AG04449 (cell line): ENCODE results near the gene ANKIB1.

Experiments
- CTCF ChIA-PET: fragments of 350-600 bp; formaldehyde crosslinking; extraction: SDS; loops from one replicate; lab custom pipeline; 2021; ENCODE audit warnings: antibody characterized with exemption; lab: Yijun Ruan, JAX
- POLR2A ChIA-PET: fragments of 400-600, 350-600 bp; formaldehyde crosslinking; extraction: SDS; loops from one replicate; lab custom pipeline; 2020; ENCODE audit warnings: antibody characterized with exemption, inconsistent platforms; lab: Yijun Ruan, JAX
- DNase-seq: peaks from one replicate; pipeline ENCODE4 v3.0.0-alpha.2; 2010; ENCODE audit warnings: low read depth, low spot score
- H3K4me3 ChIP-seq: 2 replicates; pipeline ENCODE4 v1.5.1; 2011; ENCODE audit warnings: low read depth, mild to moderate bottlenecking, control low read depth, low read length
- TF ChIP-seq, protein P1 (sequence below): IDR thresholded peaks from one replicate; pipeline ENCODE4 v1.5.1; 2011; ENCODE audit warnings: mild to moderate bottlenecking, moderate library complexity, low read length, control low read depth, inconsistent platforms; ENCODE audit not compliant: insufficient read depth; ENCODE audit errors: missing control alignments

ANKIB1 gene, protein sequence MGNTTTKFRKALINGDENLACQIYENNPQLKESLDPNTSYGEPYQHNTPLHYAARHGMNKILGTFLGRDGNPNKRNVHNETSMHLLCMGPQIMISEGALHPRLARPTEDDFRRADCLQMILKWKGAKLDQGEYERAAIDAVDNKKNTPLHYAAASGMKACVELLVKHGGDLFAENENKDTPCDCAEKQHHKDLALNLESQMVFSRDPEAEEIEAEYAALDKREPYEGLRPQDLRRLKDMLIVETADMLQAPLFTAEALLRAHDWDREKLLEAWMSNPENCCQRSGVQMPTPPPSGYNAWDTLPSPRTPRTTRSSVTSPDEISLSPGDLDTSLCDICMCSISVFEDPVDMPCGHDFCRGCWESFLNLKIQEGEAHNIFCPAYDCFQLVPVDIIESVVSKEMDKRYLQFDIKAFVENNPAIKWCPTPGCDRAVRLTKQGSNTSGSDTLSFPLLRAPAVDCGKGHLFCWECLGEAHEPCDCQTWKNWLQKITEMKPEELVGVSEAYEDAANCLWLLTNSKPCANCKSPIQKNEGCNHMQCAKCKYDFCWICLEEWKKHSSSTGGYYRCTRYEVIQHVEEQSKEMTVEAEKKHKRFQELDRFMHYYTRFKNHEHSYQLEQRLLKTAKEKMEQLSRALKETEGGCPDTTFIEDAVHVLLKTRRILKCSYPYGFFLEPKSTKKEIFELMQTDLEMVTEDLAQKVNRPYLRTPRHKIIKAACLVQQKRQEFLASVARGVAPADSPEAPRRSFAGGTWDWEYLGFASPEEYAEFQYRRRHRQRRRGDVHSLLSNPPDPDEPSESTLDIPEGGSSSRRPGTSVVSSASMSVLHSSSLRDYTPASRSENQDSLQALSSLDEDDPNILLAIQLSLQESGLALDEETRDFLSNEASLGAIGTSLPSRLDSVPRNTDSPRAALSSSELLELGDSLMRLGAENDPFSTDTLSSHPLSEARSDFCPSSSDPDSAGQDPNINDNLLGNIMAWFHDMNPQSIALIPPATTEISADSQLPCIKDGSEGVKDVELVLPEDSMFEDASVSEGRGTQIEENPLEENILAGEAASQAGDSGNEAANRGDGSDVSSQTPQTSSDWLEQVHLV

DNA sequence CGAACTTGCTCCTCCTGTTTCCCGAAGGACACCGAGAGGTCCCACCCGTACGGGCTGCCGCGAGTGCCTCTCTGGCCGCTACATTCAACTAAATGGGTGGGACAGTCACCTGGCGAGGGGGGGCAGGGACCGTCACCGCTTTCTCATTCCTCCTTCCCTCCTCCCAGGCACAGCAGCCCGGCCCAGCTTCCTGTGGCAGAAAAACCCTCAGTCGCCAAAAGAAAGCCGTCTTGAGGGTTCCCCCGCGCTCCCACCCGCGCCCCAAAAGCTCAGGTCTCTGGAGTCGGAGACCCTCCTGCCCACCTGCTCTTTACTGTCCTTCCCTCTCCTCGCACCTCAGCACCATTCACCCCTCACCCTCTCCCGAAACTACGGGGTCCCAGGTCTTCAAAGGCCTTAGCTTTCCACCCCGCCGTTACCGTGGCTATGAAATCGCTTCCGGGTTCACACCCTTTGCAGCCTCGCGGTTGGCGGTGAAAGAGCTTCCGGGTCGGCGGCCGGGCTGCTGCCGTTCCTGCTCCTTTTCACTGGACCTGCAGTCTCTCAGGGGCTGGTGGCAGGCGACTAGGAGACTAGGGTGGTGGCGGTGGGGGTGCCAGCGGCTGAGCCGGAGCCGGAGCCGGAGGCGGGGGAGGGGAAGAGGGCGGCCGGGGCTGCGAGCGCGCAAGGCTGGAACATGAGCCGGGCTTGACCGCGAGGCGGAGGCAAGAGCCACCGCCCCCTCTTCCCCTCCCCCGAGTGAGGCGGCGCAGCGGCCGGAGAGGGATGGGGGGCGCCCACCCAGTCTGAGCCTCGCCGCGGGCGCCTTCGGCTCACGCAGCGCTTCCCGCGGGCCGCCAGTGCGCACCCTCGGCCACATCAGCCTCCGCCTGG is at the start of gene ANKIB1, which contains the start of gene KRIT1:
TSS of gene ANKIB1 (plus strand) at position 488 of the 873 bp plus-strand sequence. CDS start 49,005 bp downstream, outside the sequence.
TSS of gene KRIT1 (minus strand) at position 428 of the 873 bp plus-strand sequence. CDS start 3,779 bp downstream, outside the sequence.
- TF ChIP-seq, protein P1, sequence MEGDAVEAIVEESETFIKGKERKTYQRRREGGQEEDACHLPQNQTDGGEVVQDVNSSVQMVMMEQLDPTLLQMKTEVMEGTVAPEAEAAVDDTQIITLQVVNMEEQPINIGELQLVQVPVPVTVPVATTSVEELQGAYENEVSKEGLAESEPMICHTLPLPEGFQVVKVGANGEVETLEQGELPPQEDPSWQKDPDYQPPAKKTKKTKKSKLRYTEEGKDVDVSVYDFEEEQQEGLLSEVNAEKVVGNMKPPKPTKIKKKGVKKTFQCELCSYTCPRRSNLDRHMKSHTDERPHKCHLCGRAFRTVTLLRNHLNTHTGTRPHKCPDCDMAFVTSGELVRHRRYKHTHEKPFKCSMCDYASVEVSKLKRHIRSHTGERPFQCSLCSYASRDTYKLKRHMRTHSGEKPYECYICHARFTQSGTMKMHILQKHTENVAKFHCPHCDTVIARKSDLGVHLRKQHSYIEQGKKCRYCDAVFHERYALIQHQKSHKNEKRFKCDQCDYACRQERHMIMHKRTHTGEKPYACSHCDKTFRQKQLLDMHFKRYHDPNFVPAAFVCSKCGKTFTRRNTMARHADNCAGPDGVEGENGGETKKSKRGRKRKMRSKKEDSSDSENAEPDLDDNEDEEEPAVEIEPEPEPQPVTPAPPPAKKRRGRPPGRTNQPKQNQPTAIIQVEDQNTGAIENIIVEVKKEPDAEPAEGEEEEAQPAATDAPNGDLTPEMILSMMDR: no peak
- peak within 1 kb of the TSS; percentile 82 for H3K4me3 ChIP-seq
- POLR2A ChIA-PET: interaction anchor here (1.1 to 1.7 kb wide), 2 partner anchors 9 to 201 kb away, joined by 6 read pairs; partner anchors contain the start of gene GATAD1
- CTCF ChIA-PET: interaction anchor here (1.1 to 3.0 kb wide), 5 partner anchors 46 to 201 kb away, joined by 3 to 22 read pairs (median 6); partner anchors contain the start of genes GATAD1 and LRRD1
- no peak for DNase-seq

DNA sequence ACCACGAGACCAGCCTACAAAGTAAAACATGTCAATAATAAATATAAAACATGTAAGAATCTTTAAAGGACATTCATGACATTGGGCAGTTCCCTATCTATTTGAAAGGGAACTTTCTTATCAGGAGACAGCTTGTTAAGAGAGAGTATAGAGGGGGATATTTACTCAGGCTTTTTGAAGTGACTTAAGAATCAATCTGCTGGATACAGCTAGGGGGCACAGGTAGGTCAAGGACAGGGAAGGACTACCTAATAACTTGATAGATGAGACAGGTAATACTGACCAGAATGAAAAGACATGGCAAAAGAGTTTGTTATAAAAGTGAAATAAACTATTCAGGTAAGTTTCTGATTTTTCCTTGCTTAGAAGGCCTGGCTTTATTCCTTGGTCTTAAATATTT is 45.0 kb upstream of the ANKIB1 start:
- no peak overlapping the region for H3K4me3 ChIP-seq
- POLR2A ChIA-PET: no interaction called here
- CTCF ChIA-PET: interaction anchor here (1.8 kb wide), 1 partner anchor 21 kb away, joined by 8 read pairs; the partner anchor contains the start of gene LRRD1
- DNase-seq: no peak
- TF ChIP-seq, protein P1: no peak

DNA sequence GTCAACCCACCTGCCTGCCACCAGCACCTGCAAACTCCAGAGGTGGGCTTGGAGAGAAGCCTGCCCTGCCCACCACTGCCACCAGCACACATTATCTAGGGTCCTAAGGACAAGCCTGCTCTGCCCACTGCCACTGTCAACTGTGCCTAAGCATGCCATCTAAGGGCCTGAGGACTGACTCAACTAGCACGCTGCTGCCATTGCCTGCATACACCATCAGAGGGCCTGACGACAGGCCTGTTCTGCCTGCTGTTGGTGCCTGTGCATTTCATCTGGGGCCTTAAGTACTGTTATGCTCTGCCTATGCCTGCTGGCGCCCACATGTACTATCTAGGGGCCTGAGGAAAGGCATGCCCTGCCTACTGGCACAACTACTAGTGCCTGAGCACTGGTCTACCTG is 39.8 kb upstream of the ANKIB1 start:
- no peak overlapping the region for H3K4me3 ChIP-seq
- DNase-seq: no peak
- CTCF ChIA-PET: interaction anchor here (1.8 kb wide), 1 partner anchor 26 kb away, joined by 9 read pairs; no protein-coding TSS in a partner anchor
- TF ChIP-seq, protein P1: no peak
- POLR2A ChIA-PET: no interaction called here

DNA sequence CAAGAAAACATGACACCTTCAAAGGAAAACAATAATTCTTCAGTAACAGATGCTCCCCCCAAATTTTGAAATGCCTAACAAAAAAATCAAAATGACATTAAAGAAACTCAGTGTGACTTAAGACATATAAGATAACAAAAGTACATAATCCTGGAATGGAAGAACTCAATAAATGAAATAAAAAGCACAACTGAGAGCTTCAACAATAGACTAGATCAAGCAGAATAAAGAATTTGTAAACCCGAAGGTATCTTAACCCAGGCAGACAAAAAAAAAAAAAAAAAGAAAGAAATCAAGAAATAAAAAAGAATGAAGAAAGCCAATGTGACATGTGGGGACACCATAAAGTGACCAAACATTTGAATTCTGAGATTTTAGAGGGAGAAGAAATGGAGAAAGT is 39.1 kb upstream of the ANKIB1 start:
- DNase-seq: no peak
- TF ChIP-seq, protein P1: no peak
- H3K4me3 ChIP-seq: no peak overlapping the region
- ChIA-PET POLR2A (no interaction called here), CTCF (no interaction called here)

DNA sequence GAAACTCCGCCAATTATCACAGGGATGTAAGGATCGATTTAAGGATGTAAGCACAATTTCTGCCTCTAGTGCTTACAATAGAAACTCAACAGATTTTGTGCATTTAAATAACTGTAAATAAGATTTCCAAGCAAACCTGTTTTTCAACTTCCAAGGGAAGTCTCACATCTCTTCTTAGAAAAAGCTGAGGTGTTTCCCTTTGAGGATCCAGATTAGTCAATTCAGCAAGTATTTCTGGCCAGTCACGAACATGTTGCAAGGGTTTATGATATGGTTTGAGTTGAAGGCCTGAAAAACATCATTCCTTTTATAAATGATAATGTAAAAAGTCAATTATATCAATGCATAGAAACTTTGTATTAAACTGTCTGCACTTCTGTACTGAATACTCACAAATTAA is 24.0 kb upstream of the ANKIB1 start:
- DNase-seq: no peak
- ChIA-PET POLR2A (no interaction called here), CTCF (interaction anchor here (1.0 to 1.1 kb wide), 2 partner anchors 44 to 226 kb away, joined by 3 read pairs; partner anchors contain the start of gene GATAD1)
- H3K4me3 ChIP-seq: no peak overlapping the region
- TF ChIP-seq, protein P1: no peak
